OCI-LY7 (cell line): ENCODE results near the gene ULK4. TPM values are rescaled to one million over a fixed set of nuclear protein-coding genes. Genes with fewer than 3 reads are reported as not detected.
A peak's percentile ranks its signal among the peaks of the same experiment; 100 is the strongest.

Source experiments
- BruUV-seq: library from RNA; stranded (reverse); fragments of 400-500 nt; replicated peaks from 2 replicates; lab custom pipeline; 2021; lab: Mats Ljungman, UMichigan
- CTCF ChIA-PET: fragments of 300-600 bp; sonication (Branson Sonifier 250); formaldehyde crosslinking; loops from one replicate; lab custom pipeline; 2022; ENCODE audit warnings: antibody characterized with exemption; ENCODE audit not compliant: unreplicated experiment; lab: Charles Lee
- POLR2A ChIA-PET: fragments of 300-600 bp; sonication (Branson Sonifier 250); formaldehyde crosslinking; loops from one replicate; lab custom pipeline; 2022; ENCODE audit warnings: antibody characterized with exemption; lab: Charles Lee
- DNase-seq: peaks from one replicate; pipeline ENCODE4 v3.0.0-alpha.2; 2015; ENCODE audit warnings: low spot score
- H2AFZ ChIP-seq: fragments of 200-600 bp; sonication (generic), shearing (Covaris generic); 2 replicates; pipeline ENCODE4 v1.6.1; 2014; ENCODE audit warnings: mild to moderate bottlenecking, antibody characterized with exemption, low read length, moderate library complexity
- H3K27ac ChIP-seq: fragments of 200-600 bp; sonication (generic); 2 replicates; pipeline ENCODE4 v1.5.1; 2014; ENCODE audit warnings: mixed run types, low read depth, mild to moderate bottlenecking, moderate library complexity, low read length, inconsistent platforms; ENCODE audit not compliant: poor library complexity, severe bottlenecking
- H3K36me3 ChIP-seq: fragments of 200-600 bp; sonication (generic); 2 replicates; pipeline ENCODE4 v1.6.1; 2014; ENCODE audit warnings: mild to moderate bottlenecking, antibody characterized with exemption, low read length, moderate library complexity, mixed read lengths; ENCODE audit not compliant: insufficient read depth
- H3K4me1 ChIP-seq: fragments of 200-600 bp; sonication (generic); 2 replicates; pipeline ENCODE4 v1.5.1; 2014; ENCODE audit warnings: mild to moderate bottlenecking, low read length; ENCODE audit not compliant: insufficient read depth, poor library complexity, severe bottlenecking
- H3K4me2 ChIP-seq: fragments of 200-600 bp; sonication (generic); 2 replicates; pipeline ENCODE4 v1.6.1; 2014; ENCODE audit warnings: mild to moderate bottlenecking, low read length
- H3K4me3 ChIP-seq: fragments of 200-600 bp; sonication (generic); 2 replicates; pipeline ENCODE4 v1.5.1; 2014; ENCODE audit warnings: mild to moderate bottlenecking, low read depth, low read length; ENCODE audit not compliant: poor library complexity, severe bottlenecking
- H3K79me2 ChIP-seq: fragments of 200-600 bp; sonication (generic); 2 replicates; pipeline ENCODE4 v1.6.1; 2016; ENCODE audit warnings: low read depth, mild to moderate bottlenecking, low read length, moderate library complexity, mixed read lengths; ENCODE audit not compliant: insufficient read depth
- H3K9me2 ChIP-seq: fragments of 200-600 bp; sonication (generic); 2 replicates; pipeline ENCODE4 v1.6.1; 2016; ENCODE audit warnings: mild to moderate bottlenecking, low read length, mixed read lengths; ENCODE audit not compliant: insufficient read depth
- H3K9me3 ChIP-seq: fragments of 200-600 bp; sonication (generic); 2 replicates; pipeline ENCODE4 v1.6.1; 2014; ENCODE audit warnings: mild to moderate bottlenecking, mixed run types, low read length, mixed read lengths
- H4K20me1 ChIP-seq: fragments of 200-600 bp; sonication (generic); 2 replicates; pipeline ENCODE4 v1.6.1; 2014; ENCODE audit warnings: mild to moderate bottlenecking, antibody characterized with exemption, low read length, moderate library complexity, mixed read lengths; ENCODE audit not compliant: insufficient read depth
- CTCF ChIP-seq: fragments of 200-600 bp; sonication (generic); conservative IDR thresholded peaks from 2 replicates; pipeline ENCODE4 v1.5.1; 2014; ENCODE audit warnings: mild to moderate bottlenecking, antibody characterized with exemption, low read length, moderate library complexity, mixed read lengths
- EZH2phosphoT487 ChIP-seq: fragments of 200-600 bp; sonication (generic); IDR thresholded peaks from 2 replicates; pipeline ENCODE4 v1.6.1; 2018; ENCODE audit warnings: low read depth, borderline replicate concordance, mild to moderate bottlenecking, mixed run types, antibody characterized with exemption, low read length, moderate library complexity, mixed read lengths
- intact Hi-C: fragments of 100-400 bp; cut with micrococcal nuclease; formaldehyde crosslinking; loops from one replicate; pipeline ENCODE4 v1.10.0; 2022; ENCODE audit not compliant: unreplicated experiment
- total RNA-seq, 2 experiments: library from RNA; depleted of rRNA in 1 of 2; stranded (reverse); fragments of >200 nt in 1 of 2; shearing (Covaris generic) in 1 of 2; gene quantifications; 2 replicates each; pipeline ENCODE4 v1.2.3, GENCODE V29; 2014 to 2022

ULK4 gene
- total RNA-seq, 2 experiments from 2014 or later = 18.9 to 21.0 TPM

- Histone ChIP-seq H4K20me1 (no peaks in the 10 kb centered on the region), H3K79me2 (no peaks in the 10 kb centered on the region), H3K9me3 (no peaks in the 10 kb centered on the region), H3K9me2 (no peaks in the 10 kb centered on the region), H3K4me1 (no peaks in the 10 kb centered on the region), H3K4me2 (no peak overlapping the region), H3K27ac (no peak overlapping the region), H3K4me3 (no peak overlapping the region), H3K36me3 (no peaks in the 10 kb centered on the region), H2AFZ (no peak overlapping the region)
- BruUV-seq = no TSS peak
- POLR2A ChIA-PET = interaction anchor here (0.6 to 0.7 kb wide), 2 partner anchors 16 to 127 kb away, joined by 3 read pairs; no protein-coding TSS in a partner anchor
- CTCF ChIA-PET = no interaction called here
- intact Hi-C loops = loop anchor here (5.0 to 10.0 kb wide), 2 partner anchors 58 to 1199 kb away; no protein-coding TSS in a partner anchor
- DNase-seq = no peak
- TF ChIP-seq EZH2phosphoT487 (no peak), CTCF (no peak)
These were observed 438.0 kb downstream of the ULK4 start for GRCh38 chr3:41523897-41524296.

- H3K9me3 ChIP-seq = no peaks in the 10 kb centered on the region
- no peak overlapping the region for H3K27ac ChIP-seq
- intact Hi-C loops = loop anchor here (5.0 to 10.0 kb wide), 2 partner anchors 60 to 1198 kb away; no protein-coding TSS in a partner anchor
- H3K4me3 ChIP-seq = no peak overlapping the region
- no peaks in the 10 kb centered on the region for H4K20me1 ChIP-seq
- CTCF ChIA-PET = no interaction called here
- POLR2A ChIA-PET = interaction anchor here (1.0 kb wide), 1 partner anchor 15 kb away, joined by 3 read pairs; no protein-coding TSS in a partner anchor
- H3K36me3 ChIP-seq = no peaks in the 10 kb centered on the region
- H3K4me2 ChIP-seq = no peak overlapping the region
- DNase-seq = peak; percentile 7
- no peaks in the 10 kb centered on the region for H3K79me2 ChIP-seq
- TF ChIP-seq EZH2phosphoT487 (no peak), CTCF (no peak)
- no TSS peak for BruUV-seq
- H3K4me1 ChIP-seq = no peaks in the 10 kb centered on the region
- H3K9me2 ChIP-seq = no peaks in the 10 kb centered on the region
- H2AFZ ChIP-seq = no peak overlapping the region
These were observed 439.3 kb downstream of the ULK4 start for GRCh38 chr3:41522612-41523011.

- DNase-seq = no peak
- no peak overlapping the region for H3K4me3 ChIP-seq
- no peaks in the 10 kb centered on the region for H4K20me1 ChIP-seq
- no peaks in the 10 kb centered on the region for H3K9me2 ChIP-seq
- no peaks in the 10 kb centered on the region for H3K4me1 ChIP-seq
- H3K27ac ChIP-seq = no peak overlapping the region
- no peak overlapping the region for H2AFZ ChIP-seq
- H3K9me3 ChIP-seq = no peaks in the 10 kb centered on the region
- ChIA-PET CTCF (no interaction called here), POLR2A (interaction anchor here (0.6 to 0.9 kb wide), 3 partner anchors 24 to 58 kb away, joined by 3 to 4 read pairs (median 3); no protein-coding TSS in a partner anchor)
- TF ChIP-seq CTCF (no peak), EZH2phosphoT487 (no peak)
- H3K79me2 ChIP-seq = no peaks in the 10 kb centered on the region
- intact Hi-C loops = loop anchor here (5.0 to 10.0 kb wide), 2 partner anchors 61 to 1196 kb away; no protein-coding TSS in a partner anchor
- H3K4me2 ChIP-seq = no peak overlapping the region
- H3K36me3 ChIP-seq = no peaks in the 10 kb centered on the region
- no TSS peak for BruUV-seq
These were observed 440.8 kb downstream of the ULK4 start for GRCh38 chr3:41521010-41521655.
